Gastroesophageal sphincter (tissue), 3 donors: ENCODE measurements around the gene HOMEZ.

Experiments used
- CTCF ChIP-seq, 4 experiments: fragments of 200-600 bp in 2 of 4; fragments of 450-650 bp in 2 of 4; sonication (generic) in 1 of 4; IDR thresholded peaks; one replicate each; pipeline ENCODE4 v1.5.1; 2017 to 2019; ENCODE audit warnings: antibody characterized with exemption in 4 of 4, mild to moderate bottlenecking in 2 of 4, moderate library complexity in 2 of 4
- EP300 ChIP-seq: sonication (generic); formaldehyde crosslinking; IDR thresholded peaks from one replicate; pipeline ENCODE4 v1.6.1; 2017; ENCODE audit warnings: antibody characterized with exemption, mild to moderate bottlenecking
- POLR2AphosphoS5 ChIP-seq: sonication (generic); formaldehyde crosslinking; IDR thresholded peaks from one replicate; pipeline ENCODE4 v1.6.1; 2017; ENCODE audit warnings: antibody characterized with exemption

- TF ChIP-seq CTCF (IDR thresholded peaks at IDR 0.05) (no peak), EP300 (no peak), POLR2AphosphoS5 (no peak)
Measured at GRCh38 chr14:23324455-23324846, 38.5 kb upstream of the HOMEZ start.
